ENCODE measurements around the gene CD34. TPM values are rescaled to one million over a fixed set of nuclear protein-coding genes. Genes with fewer than 3 reads are reported as not detected.

The CD34 gene
- total RNA-seq, 1 experiment from 2014 or later, result not detected

- Histone ChIP-seq H3K4me2 (no peak overlapping the region), H3K9me2 (ENCODE audit: insufficient read depth) (no peaks in the 10 kb centered on the region), H4K20me1 (ENCODE audit: insufficient read depth) (no peaks in the 10 kb centered on the region), H3K4me1 (replicated peaks; ENCODE audit: insufficient read depth) (no peaks in the 10 kb centered on the region), H3K4me3 (no peak overlapping the region), H3K27me3 (ENCODE audit: insufficient read depth, low read depth) (peaks cover 66% of the 10 kb centered on the region), H3K36me3 (ENCODE audit: low read depth) (no peaks in the 10 kb centered on the region), H2AFZ (no peak overlapping the region), H3K27ac (no peak overlapping the region), H3K79me2 (ENCODE audit: low read depth) (no peaks in the 10 kb centered on the region), H3K9me3 (ENCODE audit: insufficient read depth, low read depth) (no peaks in the 10 kb centered on the region), H3F3A (ENCODE audit: insufficient read depth, low read depth) (no peaks in the 10 kb centered on the region)
- intact Hi-C loops (cut with micrococcal nuclease; ENCODE audit: unreplicated experiment), result no loop called here
- ChIA-PET CTCF (no interaction called here), POLR2A (ENCODE audit: unreplicated experiment) (no interaction called here)
- no peak for DNase-seq
- TF ChIP-seq CTCF (conservative IDR thresholded peaks at IDR 0.05), result no peak
- no peak for TF ChIP-seq EZH2 (IDR thresholded peaks at IDR 0.05; ENCODE audit: low read depth)
- BruUV-seq (replicated peaks), result no TSS peak
These were observed 43.2 kb upstream of the CD34 start for GRCh38 chr1:207954104-207954503.

GRCh38 chr1:207952617-207953542 lies 42.0 kb upstream of the CD34 start:
- Histone ChIP-seq H3K79me2 (ENCODE audit: low read depth) (no peaks in the 10 kb centered on the region), H3K9me2 (ENCODE audit: insufficient read depth) (no peaks in the 10 kb centered on the region), H3K36me3 (ENCODE audit: low read depth) (no peaks in the 10 kb centered on the region), H3K4me2 (no peak overlapping the region), H3K27me3 (ENCODE audit: insufficient read depth, low read depth) (peaks cover 64% of the 10 kb centered on the region), H3K9me3 (ENCODE audit: insufficient read depth, low read depth) (no peaks in the 10 kb centered on the region), H3K4me1 (replicated peaks; ENCODE audit: insufficient read depth) (no peaks in the 10 kb centered on the region), H3F3A (ENCODE audit: insufficient read depth, low read depth) (no peaks in the 10 kb centered on the region), H4K20me1 (ENCODE audit: insufficient read depth) (no peaks in the 10 kb centered on the region), H3K27ac (no peak overlapping the region), H3K4me3 (no peak overlapping the region), H2AFZ (no peak overlapping the region)
- no peak for DNase-seq
- TF ChIP-seq EZH2 (IDR thresholded peaks at IDR 0.05; ENCODE audit: low read depth) (no peak), CTCF (conservative IDR thresholded peaks at IDR 0.05) (no peak)
- ChIA-PET POLR2A (ENCODE audit: unreplicated experiment) (interaction anchor here (0.6 kb wide), 1 partner anchor 1412 kb away, joined by 3 read pairs; no protein-coding TSS in a partner anchor), CTCF (no interaction called here)
- intact Hi-C loops (cut with micrococcal nuclease; ENCODE audit: unreplicated experiment), result no loop called here
- BruUV-seq (replicated peaks), result no TSS peak

GRCh38 chr1:207951652-207952051 lies 40.7 kb upstream of the CD34 start:
- no peaks in the 10 kb centered on the region for H3K36me3 ChIP-seq (ENCODE audit: low read depth)
- H3K27me3 ChIP-seq (ENCODE audit: insufficient read depth, low read depth), result peaks cover 51% of the 10 kb centered on the region
- H3K4me2 ChIP-seq, result no peak overlapping the region
- POLR2A ChIA-PET (ENCODE audit: unreplicated experiment), result no interaction called here
- H3K9me3 ChIP-seq (ENCODE audit: insufficient read depth, low read depth), result no peaks in the 10 kb centered on the region
- BruUV-seq (replicated peaks), result no TSS peak
- no peak for DNase-seq
- intact Hi-C loops (cut with micrococcal nuclease; ENCODE audit: unreplicated experiment), result no loop called here
- H3K9me2 ChIP-seq (ENCODE audit: insufficient read depth), result no peaks in the 10 kb centered on the region
- CTCF ChIA-PET, result interaction anchor here (0.9 kb wide), 1 partner anchor 11 kb away, joined by 6 read pairs; no protein-coding TSS in a partner anchor
- H3K79me2 ChIP-seq (ENCODE audit: low read depth), result no peaks in the 10 kb centered on the region
- no peaks in the 10 kb centered on the region for H3F3A ChIP-seq (ENCODE audit: insufficient read depth, low read depth)
- TF ChIP-seq EZH2 (IDR thresholded peaks at IDR 0.05; ENCODE audit: low read depth) (no peak), CTCF (conservative IDR thresholded peaks at IDR 0.05) (no peak)
- H3K27ac ChIP-seq, result no peak overlapping the region
- no peak overlapping the region for H2AFZ ChIP-seq
- H3K4me3 ChIP-seq, result no peak overlapping the region
- no peaks in the 10 kb centered on the region for H3K4me1 ChIP-seq (replicated peaks; ENCODE audit: insufficient read depth)
- H4K20me1 ChIP-seq (ENCODE audit: insufficient read depth), result no peaks in the 10 kb centered on the region

Measured in PC-9 (cell line).